ENCODE measurements around the gene ACOT9.
"Not testable (repeated sequence)": the region's sequence is repeated elsewhere in the genome, so short reads cannot be mapped to it uniquely, and the experiment has no call there.

Gene ACOT9

GRCh38 chrX:23694606-23695005, 48.5 kb downstream of the ACOT9 start:
- peak; percentile 60 for DNase-seq (ENCODE audit: low spot score)

- no peak for DNase-seq (ENCODE audit: low spot score)
Observed at GRCh38 chrX:23692166-23692565, 50.9 kb downstream of the ACOT9 start.

- DNase-seq (ENCODE audit: low spot score), result not testable (repeated sequence)
Observed at GRCh38 chrX:23676486-23676885, 66.6 kb downstream of the ACOT9 start.

GRCh38 chrX:23673108-23673507, 70.0 kb downstream of the ACOT9 start:
- no peak for DNase-seq (ENCODE audit: low spot score)

- DNase-seq (ENCODE audit: low spot score), result no peak
Observed at GRCh38 chrX:23670528-23670927, 72.5 kb downstream of the ACOT9 start.

- DNase-seq (ENCODE audit: low spot score), result no peak
Observed at GRCh38 chrX:23668335-23668734, 74.7 kb downstream of the ACOT9 start.

GRCh38 chrX:23667239-23668177, 75.6 kb downstream of the ACOT9 start, which contains the start of gene PRDX4:
PRDX4 (plus strand) TSS chrX:23667493; CDS start chrX:23667571, 78 bp downstream.
- peak; percentile 91 for DNase-seq (ENCODE audit: low spot score)

- DNase-seq (ENCODE audit: low spot score), result no peak
Observed at GRCh38 chrX:23666282-23666681, 76.8 kb downstream of the ACOT9 start.

GRCh38 chrX:23664496-23664895, 78.6 kb downstream of the ACOT9 start:
- no peak for DNase-seq (ENCODE audit: low spot score)

- DNase-seq (ENCODE audit: low spot score), result no peak
Observed at GRCh38 chrX:23662853-23663252, 80.2 kb downstream of the ACOT9 start.

- no peak for DNase-seq (ENCODE audit: low spot score)
Observed at GRCh38 chrX:23662187-23662586, 80.9 kb downstream of the ACOT9 start.

GRCh38 chrX:23661671-23662070, 81.4 kb downstream of the ACOT9 start:
- DNase-seq (ENCODE audit: low spot score), result no peak

- no peak for DNase-seq (ENCODE audit: low spot score)
Observed at GRCh38 chrX:23660766-23661132, 82.3 kb downstream of the ACOT9 start.

- not testable (repeated sequence) for DNase-seq (ENCODE audit: low spot score)
Observed at GRCh38 chrX:23660083-23660765, 82.9 kb downstream of the ACOT9 start.

- DNase-seq (ENCODE audit: low spot score), result no peak
Observed at GRCh38 chrX:23659339-23659738, 83.7 kb downstream of the ACOT9 start.

GRCh38 chrX:23656684-23657083, 86.4 kb downstream of the ACOT9 start:
- peak; percentile 41 for DNase-seq (ENCODE audit: low spot score)

- DNase-seq (ENCODE audit: low spot score), result no peak
Observed at GRCh38 chrX:23656091-23656490, 87.0 kb downstream of the ACOT9 start.
